NOMO-1 treated with dmso at 0.1 percent for 144 hours (cell line): ENCODE results near the gene SNRPD2.
"Not testable (repeated sequence)": the region's sequence is repeated elsewhere in the genome, so short reads cannot be mapped to it uniquely, and the experiment has no call there.

Experiments
- DNase-seq: peaks from one replicate; lab custom pipeline; 2025; ENCODE audit not compliant: unreplicated experiment; lab: John Stamatoyannopoulos, UW

SNRPD2 gene

GRCh38 chr19:45705115-45705514 lies 13.4 kb upstream of the SNRPD2 start:
- no peak for DNase-seq

- DNase-seq = no peak
These were observed 9.9 kb upstream of the SNRPD2 start for GRCh38 chr19:45701676-45702075.

- peak; percentile 43 for DNase-seq
These were observed 1.5 kb upstream of the SNRPD2 start for GRCh38 chr19:45693106-45693788.

GRCh38 chr19:45692187-45693105 lies 693 bp upstream of the SNRPD2 start, which contains the start of gene QPCTL:
QPCTL (plus strand) TSS chr19:45692666; CDS start chr19:45692704, 38 bp downstream.
- peak; percentile 99 for DNase-seq

- no peak for DNase-seq
These were observed 4.2 kb downstream of the SNRPD2 start for GRCh38 chr19:45687599-45687998.

GRCh38 chr19:45685045-45685444 lies 6.7 kb downstream of the SNRPD2 start:
- not testable (repeated sequence) for DNase-seq

- DNase-seq = no peak
These were observed 8.8 kb downstream of the SNRPD2 start for GRCh38 chr19:45682908-45683307.

GRCh38 chr19:45682117-45682516 lies 9.6 kb downstream of the SNRPD2 start:
- DNase-seq = no peak

- peak; percentile 80 for DNase-seq
These were observed 10.2 kb downstream of the SNRPD2 start for GRCh38 chr19:45681391-45682015.

GRCh38 chr19:45677351-45678230 lies 14.2 kb downstream of the SNRPD2 start:
- no peak for DNase-seq

GRCh38 chr19:45676851-45677263 lies 14.9 kb downstream of the SNRPD2 start:
- DNase-seq = no peak

GRCh38 chr19:45674946-45675345 lies 16.8 kb downstream of the SNRPD2 start:
- DNase-seq = no peak

GRCh38 chr19:45670670-45671453 lies 20.9 kb downstream of the SNRPD2 start:
- no peak for DNase-seq

GRCh38 chr19:45668342-45668871 lies 23.3 kb downstream of the SNRPD2 start:
- peak; percentile 53 for DNase-seq

- peak; percentile 35 for DNase-seq
These were observed 24.0 kb downstream of the SNRPD2 start, which contains the start of gene GIPR for GRCh38 chr19:45667620-45668341. GIPR (plus strand) TSS chr19:45668221; CDS start chr19:45669521, 1,300 bp downstream.

GRCh38 chr19:45664575-45664974 lies 27.2 kb downstream of the SNRPD2 start:
- DNase-seq = no peak

GRCh38 chr19:45663800-45664199 lies 28.0 kb downstream of the SNRPD2 start:
- no peak for DNase-seq

- no peak for DNase-seq
These were observed 31.1 kb downstream of the SNRPD2 start for GRCh38 chr19:45660636-45661035.
